Measurements from ENCODE around the gene CELA3A.
"Not testable (repeated sequence)": the region's sequence is repeated elsewhere in the genome, so short reads cannot be mapped to it uniquely, and the experiment has no call there.

The CELA3A gene

GRCh38 chr1:22001409-22001808 is at the start of gene CELA3A:
Gene CELA3A (plus strand): TSS chr1:22001657. CDS start chr1:22001675, 18 bp downstream.
- DNase-seq, result no peak

GRCh38 chr1:21952786-21953520 is 48.5 kb upstream of the CELA3A start:
- DNase-seq, result no peak

GRCh38 chr1:21955058-21955457 is 46.4 kb upstream of the CELA3A start:
- no peak for DNase-seq

GRCh38 chr1:21955501-21956281 is 45.8 kb upstream of the CELA3A start:
- DNase-seq, result no peak

GRCh38 chr1:21956720-21957552 is 44.5 kb upstream of the CELA3A start:
- no peak for DNase-seq

GRCh38 chr1:21961337-21961736 is 40.1 kb upstream of the CELA3A start:
- no peak for DNase-seq

- no peak for DNase-seq
Measured at GRCh38 chr1:21961799-21962198, 39.7 kb upstream of the CELA3A start.

GRCh38 chr1:21963477-21964217 is 37.8 kb upstream of the CELA3A start:
- no peak for DNase-seq

- no peak for DNase-seq
Measured at GRCh38 chr1:21966247-21967000, 35.0 kb upstream of the CELA3A start.

GRCh38 chr1:21967216-21967615 is 34.2 kb upstream of the CELA3A start:
- not testable (repeated sequence) for DNase-seq

GRCh38 chr1:21969066-21969465 is 32.4 kb upstream of the CELA3A start:
- not testable (repeated sequence) for DNase-seq

- DNase-seq, result not testable (repeated sequence)
Measured at GRCh38 chr1:21970523-21970922, 30.9 kb upstream of the CELA3A start.

GRCh38 chr1:21972973-21973441 is 28.4 kb upstream of the CELA3A start:
- DNase-seq, result not testable (repeated sequence)

GRCh38 chr1:21973948-21974347 is 27.5 kb upstream of the CELA3A start:
- not testable (repeated sequence) for DNase-seq

- peak; percentile 49 for DNase-seq
Measured at GRCh38 chr1:21974699-21975098, 26.8 kb upstream of the CELA3A start.

GRCh38 chr1:21975296-21975695 is 26.2 kb upstream of the CELA3A start:
- not testable (repeated sequence) for DNase-seq

- not testable (repeated sequence) for DNase-seq
Measured at GRCh38 chr1:21976703-21977239, 24.7 kb upstream of the CELA3A start, which contains the start of gene CELA3B. Gene CELA3B (plus strand): TSS chr1:21977022. CDS start chr1:21977040, 18 bp downstream.

GRCh38 chr1:21978209-21978608 is 23.2 kb upstream of the CELA3A start:
- not testable (repeated sequence) for DNase-seq

- DNase-seq, result not testable (repeated sequence)
Measured at GRCh38 chr1:21980515-21981220, 20.8 kb upstream of the CELA3A start.

- not testable (repeated sequence) for DNase-seq
Measured at GRCh38 chr1:21981253-21981652, 20.2 kb upstream of the CELA3A start.

All from NCI-H1417 treated with DMSO at 0.1 percent for 48 hours (cell line).